ENCODE measurements around the gene ZSWIM6. TPM values are rescaled to one million over a fixed set of nuclear protein-coding genes. Genes with fewer than 3 reads are reported as not detected.

ZSWIM6 gene
- total and polyA plus RNA-seq, 2 donors, result 3.7 to 9.0 TPM

- H3K4me3 ChIP-seq (ENCODE audit: low read length in 2 of 2), result no peak overlapping the region
- no peaks in the 10 kb centered on the region for H3K27me3 ChIP-seq (ENCODE audit: control insufficient read depth in 2 of 2, insufficient read depth in 1 of 2, low read length in 1 of 2)
- 93% methylated on average over 3 of the region's 3 CpGs for WGBS
- no peak for DNase-seq (ENCODE audit: low read depth in 6 of 9, low spot score in 9 of 9)
- H3K27ac ChIP-seq (ENCODE audit: low read depth in 1 of 2, low read length in 1 of 2), result no peak overlapping the region
- peaks cover 0 to 3% of the 10 kb centered on the region in 2 donors for H3K4me1 ChIP-seq (ENCODE audit: control insufficient read depth in 2 of 2, insufficient read depth in 2 of 2, low read length in 2 of 2)
- H3K9me3 ChIP-seq (ENCODE audit: control insufficient read depth in 2 of 2, insufficient read depth in 1 of 2, low read length in 1 of 2), result no peaks in the 10 kb centered on the region
- no peaks in the 10 kb centered on the region for H3K36me3 ChIP-seq (ENCODE audit: control insufficient read depth in 2 of 2, insufficient read depth in 2 of 2, low read length in 1 of 2)
Observed at GRCh38 chr5:61423487-61424145, 91.6 kb downstream of the ZSWIM6 start.

- Histone ChIP-seq H3K36me3 (ENCODE audit: control insufficient read depth in 2 of 2, insufficient read depth in 2 of 2, low read length in 1 of 2) (no peaks in the 10 kb centered on the region), H3K4me3 (ENCODE audit: low read length in 2 of 2) (no peak overlapping the region), H3K9me3 (ENCODE audit: control insufficient read depth in 2 of 2, insufficient read depth in 1 of 2, low read length in 1 of 2) (no peaks in the 10 kb centered on the region), H3K4me1 (ENCODE audit: control insufficient read depth in 2 of 2, insufficient read depth in 2 of 2, low read length in 2 of 2) (peaks cover 0 to 3% of the 10 kb centered on the region in 2 donors), H3K27me3 (ENCODE audit: control insufficient read depth in 2 of 2, insufficient read depth in 1 of 2, low read length in 1 of 2) (no peaks in the 10 kb centered on the region), H3K27ac (ENCODE audit: low read depth in 1 of 2, low read length in 1 of 2) (no peak overlapping the region)
- 100% methylated on average over 1 of the region's 1 CpG for WGBS
- no peak for DNase-seq (ENCODE audit: low read depth in 6 of 9, low spot score in 9 of 9)
Observed at GRCh38 chr5:61425918-61426317, 93.9 kb downstream of the ZSWIM6 start.

- WGBS, result 99% methylated on average over 1 of the region's 1 CpG
- Histone ChIP-seq H3K9me3 (ENCODE audit: control insufficient read depth in 2 of 2, insufficient read depth in 1 of 2, low read length in 1 of 2) (no peaks in the 10 kb centered on the region), H3K4me1 (ENCODE audit: control insufficient read depth in 2 of 2, insufficient read depth in 2 of 2, low read length in 2 of 2) (no peaks in the 10 kb centered on the region), H3K4me3 (ENCODE audit: low read length in 2 of 2) (no peak overlapping the region), H3K27ac (ENCODE audit: low read depth in 1 of 2, low read length in 1 of 2) (no peak overlapping the region), H3K36me3 (ENCODE audit: control insufficient read depth in 2 of 2, insufficient read depth in 2 of 2, low read length in 1 of 2) (no peaks in the 10 kb centered on the region), H3K27me3 (ENCODE audit: control insufficient read depth in 2 of 2, insufficient read depth in 1 of 2, low read length in 1 of 2) (no peaks in the 10 kb centered on the region)
- DNase-seq (ENCODE audit: low read depth in 6 of 9, low spot score in 9 of 9), result no peak
Observed at GRCh38 chr5:61429906-61430305, 97.8 kb downstream of the ZSWIM6 start.

- no peaks in the 10 kb centered on the region for H3K36me3 ChIP-seq (ENCODE audit: control insufficient read depth in 2 of 2, insufficient read depth in 2 of 2, low read length in 1 of 2)
- 94% methylated on average over 6 of the region's 6 CpGs for WGBS
- H3K4me3 ChIP-seq (ENCODE audit: low read length in 2 of 2), result no peak overlapping the region
- DNase-seq (ENCODE audit: low read depth in 6 of 9, low spot score in 9 of 9), result no peak
- no peaks in the 10 kb centered on the region for H3K9me3 ChIP-seq (ENCODE audit: control insufficient read depth in 2 of 2, insufficient read depth in 1 of 2, low read length in 1 of 2)
- H3K4me1 ChIP-seq (ENCODE audit: control insufficient read depth in 2 of 2, insufficient read depth in 2 of 2, low read length in 2 of 2), result no peaks in the 10 kb centered on the region
- no peaks in the 10 kb centered on the region for H3K27me3 ChIP-seq (ENCODE audit: control insufficient read depth in 2 of 2, insufficient read depth in 1 of 2, low read length in 1 of 2)
- H3K27ac ChIP-seq (ENCODE audit: low read depth in 1 of 2, low read length in 1 of 2), result no peak overlapping the region
Observed at GRCh38 chr5:61431923-61432620, 100.0 kb downstream of the ZSWIM6 start.

DNA sequence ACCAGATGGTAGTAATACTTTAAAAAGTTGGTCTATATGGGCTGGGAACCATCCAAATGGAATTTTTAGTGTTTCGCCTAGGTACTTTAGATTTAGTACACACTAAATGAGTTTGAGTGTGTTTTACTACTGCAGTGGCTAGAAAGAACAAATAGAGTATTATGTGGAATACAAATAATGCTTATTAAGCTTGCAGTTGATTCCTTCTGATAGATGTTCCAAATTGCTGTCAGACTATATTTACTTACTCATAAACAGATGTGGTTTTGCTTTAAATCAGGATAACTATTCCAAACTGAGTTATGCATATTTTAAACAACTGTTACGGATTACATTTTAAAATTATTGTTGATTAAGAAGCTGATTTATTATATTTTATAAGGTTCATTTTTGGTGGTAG, 103.3 kb downstream of the ZSWIM6 start:
- no peaks in the 10 kb centered on the region for H3K27me3 ChIP-seq (ENCODE audit: control insufficient read depth in 2 of 2, insufficient read depth in 1 of 2, low read length in 1 of 2)
- H3K4me1 ChIP-seq (ENCODE audit: control insufficient read depth in 2 of 2, insufficient read depth in 2 of 2, low read length in 2 of 2), result no peaks in the 10 kb centered on the region
- H3K9me3 ChIP-seq (ENCODE audit: control insufficient read depth in 2 of 2, insufficient read depth in 1 of 2, low read length in 1 of 2), result no peaks in the 10 kb centered on the region
- H3K27ac ChIP-seq (ENCODE audit: low read depth in 1 of 2, low read length in 1 of 2), result no peak overlapping the region
- H3K4me3 ChIP-seq (ENCODE audit: low read length in 2 of 2), result no peak overlapping the region
- 96% methylated on average over 2 of the region's 2 CpGs for WGBS
- H3K36me3 ChIP-seq (ENCODE audit: control insufficient read depth in 2 of 2, insufficient read depth in 2 of 2, low read length in 1 of 2), result no peaks in the 10 kb centered on the region
- no peak for DNase-seq (ENCODE audit: low read depth in 6 of 9, low spot score in 9 of 9)

GRCh38 chr5:61438298-61438970, 106.4 kb downstream of the ZSWIM6 start:
- DNase-seq (ENCODE audit: low read depth in 6 of 9, low spot score in 9 of 9), result no peak
- Histone ChIP-seq H3K9me3 (ENCODE audit: control insufficient read depth in 2 of 2, insufficient read depth in 1 of 2, low read length in 1 of 2) (peaks cover 1 to 9% of the 10 kb centered on the region in 2 donors), H3K27ac (ENCODE audit: low read depth in 1 of 2, low read length in 1 of 2) (no peak overlapping the region), H3K36me3 (ENCODE audit: control insufficient read depth in 2 of 2, insufficient read depth in 2 of 2, low read length in 1 of 2) (no peaks in the 10 kb centered on the region), H3K27me3 (ENCODE audit: control insufficient read depth in 2 of 2, insufficient read depth in 1 of 2, low read length in 1 of 2) (no peaks in the 10 kb centered on the region), H3K4me1 (ENCODE audit: control insufficient read depth in 2 of 2, insufficient read depth in 2 of 2, low read length in 2 of 2) (no peaks in the 10 kb centered on the region), H3K4me3 (ENCODE audit: low read length in 2 of 2) (no peak overlapping the region)
- over 99% methylated on average over 3 of the region's 3 CpGs for WGBS

DNA sequence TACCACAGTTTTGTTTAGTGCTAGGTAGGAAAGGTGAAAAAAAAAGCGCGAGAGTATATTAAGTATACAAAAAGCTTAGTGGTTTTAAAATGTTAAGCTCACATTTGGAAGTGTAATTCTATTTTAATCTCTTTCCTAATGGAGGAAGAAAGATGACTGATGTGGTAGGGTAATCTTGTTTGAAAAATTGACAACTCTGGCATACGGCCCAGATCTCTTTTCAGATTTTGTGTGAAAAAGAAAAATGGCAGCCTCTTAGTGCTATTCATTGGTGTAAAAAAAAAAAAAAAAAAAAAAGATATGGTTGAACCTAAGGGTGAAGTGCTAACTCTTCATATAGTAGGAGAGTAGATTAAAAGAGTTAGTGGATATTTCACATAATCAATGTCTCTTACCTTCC, 108.0 kb downstream of the ZSWIM6 start:
- 96% methylated on average over 3 of the region's 3 CpGs for WGBS
- no peaks in the 10 kb centered on the region for H3K4me1 ChIP-seq (ENCODE audit: control insufficient read depth in 2 of 2, insufficient read depth in 2 of 2, low read length in 2 of 2)
- no peak overlapping the region for H3K27ac ChIP-seq (ENCODE audit: low read depth in 1 of 2, low read length in 1 of 2)
- peaks cover 1 to 9% of the 10 kb centered on the region in 2 donors for H3K9me3 ChIP-seq (ENCODE audit: control insufficient read depth in 2 of 2, insufficient read depth in 1 of 2, low read length in 1 of 2)
- H3K4me3 ChIP-seq (ENCODE audit: low read length in 2 of 2), result no peak overlapping the region
- H3K36me3 ChIP-seq (ENCODE audit: control insufficient read depth in 2 of 2, insufficient read depth in 2 of 2, low read length in 1 of 2), result no peaks in the 10 kb centered on the region
- DNase-seq (ENCODE audit: low read depth in 6 of 9, low spot score in 9 of 9), result no peak
- no peaks in the 10 kb centered on the region for H3K27me3 ChIP-seq (ENCODE audit: control insufficient read depth in 2 of 2, insufficient read depth in 1 of 2, low read length in 1 of 2)

GRCh38 chr5:61440596-61440995, 108.5 kb downstream of the ZSWIM6 start:
- WGBS, result 79% methylated on average over 3 of the region's 3 CpGs
- Histone ChIP-seq H3K27ac (ENCODE audit: low read depth in 1 of 2, low read length in 1 of 2) (peak overlapping the region in 1 of 2 donors; percentile 12), H3K9me3 (ENCODE audit: control insufficient read depth in 2 of 2, insufficient read depth in 1 of 2, low read length in 1 of 2) (peaks cover 1 to 9% of the 10 kb centered on the region in 2 donors), H3K4me1 (ENCODE audit: control insufficient read depth in 2 of 2, insufficient read depth in 2 of 2, low read length in 2 of 2) (no peaks in the 10 kb centered on the region), H3K36me3 (ENCODE audit: control insufficient read depth in 2 of 2, insufficient read depth in 2 of 2, low read length in 1 of 2) (no peaks in the 10 kb centered on the region), H3K27me3 (ENCODE audit: control insufficient read depth in 2 of 2, insufficient read depth in 1 of 2, low read length in 1 of 2) (no peaks in the 10 kb centered on the region), H3K4me3 (ENCODE audit: low read length in 2 of 2) (no peak overlapping the region)
- peak in 1 of 9 donors; percentile 7 for DNase-seq (ENCODE audit: low read depth in 6 of 9, low spot score in 9 of 9)

DNA sequence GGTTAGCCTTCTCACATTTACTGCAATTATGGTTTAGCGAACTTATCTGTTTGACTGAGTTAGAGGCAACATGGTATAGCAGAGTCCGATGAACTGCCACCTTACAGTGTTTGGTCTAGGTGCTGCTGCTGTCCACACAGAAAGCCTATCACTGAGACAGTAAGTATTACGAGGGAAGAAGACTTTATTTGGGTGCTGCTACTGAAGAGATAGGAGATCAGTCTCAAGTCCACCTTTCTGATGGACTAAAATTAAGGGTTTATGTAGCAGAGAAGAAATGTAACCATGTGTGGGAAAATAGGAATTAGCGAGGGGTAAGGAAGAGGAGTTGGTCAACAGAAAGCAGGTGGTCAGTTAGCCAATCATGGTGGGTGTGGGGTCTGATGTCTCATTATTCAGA, 109.7 kb downstream of the ZSWIM6 start:
- Histone ChIP-seq H3K27ac (ENCODE audit: low read depth in 1 of 2, low read length in 1 of 2) (no peak overlapping the region), H3K9me3 (ENCODE audit: control insufficient read depth in 2 of 2, insufficient read depth in 1 of 2, low read length in 1 of 2) (peaks cover 1 to 9% of the 10 kb centered on the region in 2 donors), H3K36me3 (ENCODE audit: control insufficient read depth in 2 of 2, insufficient read depth in 2 of 2, low read length in 1 of 2) (no peaks in the 10 kb centered on the region), H3K4me1 (ENCODE audit: control insufficient read depth in 2 of 2, insufficient read depth in 2 of 2, low read length in 2 of 2) (no peaks in the 10 kb centered on the region), H3K27me3 (ENCODE audit: control insufficient read depth in 2 of 2, insufficient read depth in 1 of 2, low read length in 1 of 2) (no peaks in the 10 kb centered on the region), H3K4me3 (ENCODE audit: low read length in 2 of 2) (no peak overlapping the region)
- DNase-seq (ENCODE audit: low read depth in 6 of 9, low spot score in 9 of 9), result no peak
- WGBS, result 99% methylated on average over 4 of the region's 4 CpGs
